Neural crest cell (in vitro differentiated cells): ENCODE measurements around the gene PCID2. TPM values are rescaled to one million over a fixed set of nuclear protein-coding genes. Genes with fewer than 3 reads are reported as not detected.

Experiments used
- DNase-seq: peaks from one replicate; pipeline ENCODE4 v3.0.0; 2021; ENCODE audit warnings: low read depth, mixed read lengths, low spot score
- H3K27ac Mint-ChIP-seq: one replicate; pipeline ENCODE4 v1.8.0; 2021; ENCODE audit warnings: mild to moderate bottlenecking, mixed read lengths; ENCODE audit not compliant: unreplicated experiment
- H3K27me3 Mint-ChIP-seq: 2 replicates; pipeline ENCODE4 v1.8.0; 2021; ENCODE audit warnings: low read depth, mild to moderate bottlenecking, mixed read lengths
- H3K36me3 Mint-ChIP-seq: 2 replicates; pipeline ENCODE4 v1.8.0; 2021; ENCODE audit warnings: low read depth, mild to moderate bottlenecking, mixed read lengths
- H3K4me1 Mint-ChIP-seq: 2 replicates; pipeline ENCODE4 v1.8.0; 2021; ENCODE audit warnings: mixed read lengths
- H3K4me3 Mint-ChIP-seq: one replicate; pipeline ENCODE4 v1.8.0; 2021; ENCODE audit warnings: mild to moderate bottlenecking, mixed read lengths
- H3K9me3 Mint-ChIP-seq: 2 replicates; pipeline ENCODE4 v1.8.0; 2021; ENCODE audit warnings: mixed read lengths
- total RNA-seq: library from RNA; stranded (reverse); gene quantifications from 2 replicates; pipeline ENCODE4 v1.2.1, GENCODE V29; 2021
- TF ChIP-seq, protein P1 (sequence below): fragments of 200-600 bp; sonication (generic); conservative IDR thresholded peaks from 2 replicates; pipeline ENCODE4 v1.5.0; 2021; ENCODE audit warnings: antibody characterized with exemption, mild to moderate bottlenecking

PCID2 gene
- total RNA-seq, 1 donor from 2014 or later = 60.4 TPM

DNA sequence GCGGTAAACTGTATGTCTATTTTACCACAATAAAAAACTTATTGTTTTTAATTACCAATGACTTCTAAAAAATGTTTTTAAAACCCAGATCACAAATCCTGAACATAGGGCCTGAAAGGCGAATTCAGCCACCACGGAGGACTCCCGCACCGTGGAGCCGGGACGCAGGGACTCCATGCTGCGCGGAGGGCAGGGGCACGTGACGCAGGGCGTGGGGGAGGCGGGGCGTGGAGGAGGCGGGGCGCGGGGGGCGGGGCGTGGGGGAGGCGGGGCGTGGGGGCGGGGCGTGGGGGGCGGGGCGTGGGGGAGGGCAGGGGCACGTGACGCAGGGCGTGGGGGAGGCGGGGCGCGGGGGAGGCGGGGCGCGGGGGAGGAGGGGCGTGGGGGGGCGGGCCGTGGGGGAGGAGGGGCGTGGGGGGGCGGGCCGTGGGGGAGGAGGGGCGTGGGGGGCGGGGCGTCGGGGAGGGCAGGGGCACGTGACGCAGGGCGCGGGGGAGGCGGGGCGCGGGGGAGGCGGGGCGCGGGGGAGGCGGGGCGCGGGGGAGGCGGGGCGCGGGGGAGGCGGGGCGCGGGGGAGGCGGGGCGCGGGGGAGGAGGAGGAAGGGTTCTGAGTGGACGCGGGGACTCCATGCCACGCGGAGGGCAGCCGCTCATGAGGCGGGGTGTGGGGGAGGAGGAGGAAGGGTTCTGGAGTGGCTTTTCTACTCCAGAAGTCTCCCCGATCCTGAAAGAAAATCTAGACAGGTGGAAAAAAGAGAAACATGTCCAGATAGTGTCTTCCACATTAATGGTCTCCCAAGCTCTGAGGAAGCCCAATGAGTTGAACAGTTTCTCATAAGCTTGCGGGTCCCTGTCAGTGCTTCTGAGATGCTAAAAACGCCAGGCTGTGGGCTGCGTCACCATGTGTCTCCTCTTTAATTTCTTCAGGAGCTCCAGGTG, 54.4 kb downstream of the PCID2 start:
- Mint-ChIP-seq H3K27ac (no peak overlapping the region), H3K9me3 (peaks cover 5% of the 10 kb centered on the region), H3K36me3 (no peaks in the 10 kb centered on the region), H3K4me3 (peak overlapping the region; percentile 76), H3K4me1 (peaks cover 28% of the 10 kb centered on the region), H3K27me3 (peaks cover 42% of the 10 kb centered on the region)
- TF ChIP-seq, protein P1, sequence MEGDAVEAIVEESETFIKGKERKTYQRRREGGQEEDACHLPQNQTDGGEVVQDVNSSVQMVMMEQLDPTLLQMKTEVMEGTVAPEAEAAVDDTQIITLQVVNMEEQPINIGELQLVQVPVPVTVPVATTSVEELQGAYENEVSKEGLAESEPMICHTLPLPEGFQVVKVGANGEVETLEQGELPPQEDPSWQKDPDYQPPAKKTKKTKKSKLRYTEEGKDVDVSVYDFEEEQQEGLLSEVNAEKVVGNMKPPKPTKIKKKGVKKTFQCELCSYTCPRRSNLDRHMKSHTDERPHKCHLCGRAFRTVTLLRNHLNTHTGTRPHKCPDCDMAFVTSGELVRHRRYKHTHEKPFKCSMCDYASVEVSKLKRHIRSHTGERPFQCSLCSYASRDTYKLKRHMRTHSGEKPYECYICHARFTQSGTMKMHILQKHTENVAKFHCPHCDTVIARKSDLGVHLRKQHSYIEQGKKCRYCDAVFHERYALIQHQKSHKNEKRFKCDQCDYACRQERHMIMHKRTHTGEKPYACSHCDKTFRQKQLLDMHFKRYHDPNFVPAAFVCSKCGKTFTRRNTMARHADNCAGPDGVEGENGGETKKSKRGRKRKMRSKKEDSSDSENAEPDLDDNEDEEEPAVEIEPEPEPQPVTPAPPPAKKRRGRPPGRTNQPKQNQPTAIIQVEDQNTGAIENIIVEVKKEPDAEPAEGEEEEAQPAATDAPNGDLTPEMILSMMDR = no peak
- peak; percentile 55 for DNase-seq

DNA sequence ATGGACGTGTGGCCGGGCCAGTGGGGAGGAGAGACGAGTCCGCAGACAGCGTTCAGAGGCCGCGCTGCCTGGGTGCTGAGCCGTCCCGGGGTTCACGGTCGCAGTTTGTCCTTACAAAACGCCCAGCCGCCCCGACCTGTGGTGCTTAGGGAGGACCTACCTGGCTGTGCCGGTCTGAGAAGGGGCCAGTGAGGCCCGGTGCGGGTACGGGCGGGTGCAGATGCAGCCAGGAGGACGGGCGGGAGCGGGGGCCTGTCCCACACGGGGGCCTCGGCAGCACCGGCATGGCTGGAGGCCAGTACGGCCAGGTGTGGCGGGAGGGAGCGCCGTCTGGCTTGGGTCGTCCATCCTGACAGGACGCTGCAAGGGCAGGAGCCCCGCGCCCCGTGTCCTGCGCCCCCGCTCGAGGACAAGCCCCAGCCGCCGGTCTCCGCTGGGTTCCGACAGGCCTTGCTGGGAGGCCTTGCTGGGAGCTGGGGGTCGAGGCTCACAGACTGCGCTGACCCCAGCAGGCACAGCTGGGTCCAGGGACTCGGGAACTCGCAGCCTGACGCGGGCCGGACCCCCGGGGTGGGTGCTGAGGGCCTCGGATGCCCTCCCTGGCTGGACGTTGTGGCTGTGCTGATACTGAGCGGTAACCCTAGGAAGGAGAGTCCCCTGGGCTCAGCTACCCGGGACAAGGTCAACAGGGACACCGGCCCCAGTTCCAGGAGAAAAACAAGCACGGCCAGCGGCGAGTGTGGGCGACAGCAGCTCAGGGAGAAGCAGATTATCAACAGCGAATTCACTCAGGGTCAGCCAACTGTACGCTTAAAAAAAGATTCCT, 55.3 kb downstream of the PCID2 start:
- Mint-ChIP-seq H3K27me3 (peaks cover 39% of the 10 kb centered on the region), H3K4me1 (peaks cover 24% of the 10 kb centered on the region), H3K36me3 (no peaks in the 10 kb centered on the region), H3K4me3 (peak overlapping the region; percentile 76), H3K9me3 (peaks cover 5% of the 10 kb centered on the region), H3K27ac (no peak overlapping the region)
- TF ChIP-seq, protein P1 = no peak
- peak; percentile 36 for DNase-seq

DNA sequence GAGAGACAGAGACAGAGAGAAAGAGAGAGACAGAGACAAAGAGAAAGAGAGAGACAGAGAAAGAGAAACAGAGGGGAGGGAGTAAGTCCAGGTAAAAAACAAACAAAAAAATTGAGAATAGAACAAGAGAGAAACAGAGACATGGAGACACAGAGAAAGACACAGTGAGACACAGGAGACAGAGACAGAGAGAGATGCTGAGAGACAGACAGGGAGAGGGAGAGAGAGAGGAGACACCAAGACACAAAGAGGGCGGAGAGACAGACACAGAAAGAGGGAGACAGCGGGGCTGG, 55.8 kb downstream of the PCID2 start:
- peaks cover 5% of the 10 kb centered on the region for H3K9me3 Mint-ChIP-seq
- peaks cover 38% of the 10 kb centered on the region for H3K27me3 Mint-ChIP-seq
- no peak for DNase-seq
- H3K4me1 Mint-ChIP-seq = peaks cover 23% of the 10 kb centered on the region
- no peaks in the 10 kb centered on the region for H3K36me3 Mint-ChIP-seq
- H3K4me3 Mint-ChIP-seq = peak overlapping the region; percentile 8
- TF ChIP-seq, protein P1 = no peak
- H3K27ac Mint-ChIP-seq = no peak overlapping the region

DNA sequence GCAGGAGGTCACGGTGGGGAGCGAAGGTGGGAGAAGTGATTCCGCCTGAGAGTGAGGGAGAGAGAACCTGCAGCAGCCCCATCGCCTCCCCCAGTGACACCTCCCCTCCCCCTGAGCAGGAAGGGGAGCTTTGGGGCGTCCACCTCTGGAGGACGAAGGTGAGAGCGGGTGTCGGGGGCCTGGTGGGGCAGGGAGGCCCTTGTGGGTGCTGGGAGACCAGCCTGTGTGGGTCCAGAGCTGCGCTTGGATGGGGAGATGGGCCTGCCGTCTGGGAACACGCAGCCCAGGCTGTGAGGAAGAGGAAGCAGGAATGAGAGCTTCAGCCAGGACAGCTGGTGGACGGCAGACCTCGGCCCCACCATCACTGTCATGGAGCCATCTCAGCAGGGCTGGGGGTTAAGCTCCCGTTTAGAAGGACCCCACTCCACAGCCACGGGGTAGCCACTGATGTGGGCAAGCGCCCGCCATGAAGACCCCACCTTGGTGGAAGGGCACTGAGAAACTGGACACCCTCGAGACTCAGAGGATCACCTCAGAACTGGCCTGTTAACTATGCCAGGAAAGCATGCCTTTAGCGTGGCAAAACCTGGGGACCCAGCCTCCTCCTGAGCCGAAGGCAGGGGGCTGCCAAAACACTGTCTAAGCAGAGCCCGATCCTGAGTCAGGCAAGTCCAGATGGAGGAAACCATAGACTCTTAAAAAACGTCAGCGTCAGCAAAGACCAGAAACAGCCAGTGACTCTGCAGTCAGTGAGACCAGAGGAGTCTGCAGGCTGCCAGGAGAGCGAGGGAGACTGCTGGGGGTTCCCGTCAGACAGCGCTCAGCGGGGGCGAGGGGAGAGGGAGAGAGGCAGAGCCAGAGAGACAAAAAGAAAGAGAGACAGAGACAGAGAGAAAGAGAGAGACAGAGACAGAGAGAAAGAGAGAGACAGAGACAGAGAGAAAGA, 56.5 kb downstream of the PCID2 start:
- Mint-ChIP-seq H3K9me3 (peaks cover 5% of the 10 kb centered on the region), H3K27ac (no peak overlapping the region), H3K4me3 (peak overlapping the region; percentile 8), H3K27me3 (peaks cover 33% of the 10 kb centered on the region), H3K36me3 (no peaks in the 10 kb centered on the region), H3K4me1 (peaks cover 23% of the 10 kb centered on the region)
- DNase-seq = no peak
- TF ChIP-seq, protein P1 = no peak
